HepG2 (cell line): ENCODE measurements around the gene C2orf49. TPM values are rescaled to one million over a fixed set of nuclear protein-coding genes. Genes with fewer than 3 reads are reported as not detected.

Source experiments
- ATAC-seq: fragments of 200-7000 bp; cut with Tn5 transposase; 3 replicates; pipeline ENCODE4 v1.9.1; 2020; ENCODE audit warnings: mild to moderate bottlenecking, moderate library complexity
- BruUV-seq: library from RNA; stranded (reverse); fragments of 400-500 nt; replicated peaks from 2 replicates; lab custom pipeline; 2021; lab: Mats Ljungman, UMichigan
- CTCF ChIA-PET: fragments of 300-600 bp; formaldehyde crosslinking; extraction: SDS; loops from one replicate; lab custom pipeline; 2021; ENCODE audit warnings: low total read pairs, inconsistent platforms, low intra/inter-chr PET ratio; lab: Yijun Ruan, JAX
- POLR2A ChIA-PET: fragments of 350-600 bp; sonication (Branson Sonifier 250); formaldehyde crosslinking; loops from one replicate; lab custom pipeline; 2020; ENCODE audit warnings: antibody characterized with exemption, inconsistent platforms; lab: Yijun Ruan, JAX
- DNase-seq: peaks from one replicate; pipeline ENCODE4 v3.0.0-alpha.2; 2015; ENCODE audit warnings: low spot score
- FAIRE-seq: peaks from 3 replicates; lab custom pipeline; 2011; peaks lifted over from hg19 to GRCh38; lab: Jason Lieb, UNC
- H2AFZ ChIP-seq: one replicate; pipeline ENCODE4 v1.6.1; 2011; ENCODE audit warnings: low read length, inconsistent platforms
- H3K27ac ChIP-seq: fragments of 300-600 bp; 3 replicates; pipeline ENCODE4 v1.8.0; 2011; ENCODE audit warnings: mixed run types, mild to moderate bottlenecking, mixed read lengths, low read length, inconsistent platforms; ENCODE audit not compliant: insufficient read depth; ENCODE audit errors: extremely low read length
- H3K27me3 ChIP-seq, 2 experiments: fragments of 200-600 bp in 1 of 2; 2 replicates in 1 of 2; 3 replicates in 1 of 2; pipeline versions ENCODE4 v1.6.0 to v1.8.0; 2011; ENCODE audit warnings: low read length in 2 of 2, mild to moderate bottlenecking in 2 of 2, moderate library complexity in 2 of 2, inconsistent platforms in 1 of 2; ENCODE audit not compliant: insufficient read depth in 2 of 2, control insufficient read depth in 1 of 2
- H3K36me3 ChIP-seq, 2 experiments: fragments of 200-600 bp in 1 of 2; replicated peaks in 1 of 2; 2 replicates in 1 of 2; 3 replicates in 1 of 2; pipeline versions ENCODE4 v1.5.1 to v1.8.0; 2011; ENCODE audit warnings: low read length in 2 of 2, inconsistent platforms in 1 of 2; ENCODE audit not compliant: insufficient read depth in 2 of 2, control insufficient read depth in 1 of 2
- H3K4me1 ChIP-seq: 2 replicates; pipeline ENCODE4 v1.5.1; 2012; ENCODE audit warnings: low read length, inconsistent platforms; ENCODE audit not compliant: insufficient read depth
- H3K4me2 ChIP-seq: 2 replicates; pipeline ENCODE4 v1.6.0; 2011; ENCODE audit warnings: low read depth, low read length, inconsistent platforms
- H3K4me3 ChIP-seq, 3 experiments: fragments of 200-600 bp in 1 of 3; sonication (generic), shearing (Covaris generic) in 1 of 3; replicated peaks in 1 of 3; 2 replicates each; pipeline ENCODE4 v1.5.1; 2011 to 2016; ENCODE audit warnings: low read length in 3 of 3, inconsistent platforms in 2 of 3, low read depth in 2 of 3, mild to moderate bottlenecking in 2 of 3, control low read depth in 1 of 3, mixed read lengths in 1 of 3; ENCODE audit not compliant: insufficient read depth in 1 of 3
- H3K79me2 ChIP-seq: one replicate; pipeline ENCODE4 v1.6.1; 2011; ENCODE audit warnings: low read length, inconsistent platforms; ENCODE audit not compliant: insufficient read depth
- H3K9ac ChIP-seq: 2 replicates; pipeline ENCODE4 v1.6.0; 2011; ENCODE audit warnings: mild to moderate bottlenecking, low read depth, low read length, inconsistent platforms; ENCODE audit not compliant: insufficient read depth
- H3K9me3 ChIP-seq: 2 replicates; pipeline ENCODE4 v1.5.1; 2012; ENCODE audit warnings: mild to moderate bottlenecking, low read length
- H4K20me1 ChIP-seq: 2 replicates; pipeline ENCODE4 v1.6.0; 2011; ENCODE audit warnings: inconsistent platforms, mild to moderate bottlenecking, low read length, moderate library complexity; ENCODE audit not compliant: insufficient read depth
- AGO2 ChIP-seq: fragments of 200-400 bp; formaldehyde crosslinking; optimal IDR thresholded peaks from 2 replicates; pipeline ENCODE3; 2017; ENCODE audit warnings: mild to moderate bottlenecking, low read depth, low read length, moderate library complexity
- ATRX ChIP-seq: sonication (generic); formaldehyde crosslinking; IDR thresholded peaks from 2 replicates; pipeline ENCODE4 v1.4.0; 2020; ENCODE audit warnings: missing genetic modification reagents, borderline replicate concordance
- HNRNPH1 ChIP-seq: fragments of 200-400 bp; formaldehyde crosslinking; optimal IDR thresholded peaks from 2 replicates; pipeline ENCODE3; 2017; ENCODE audit warnings: mild to moderate bottlenecking, low read depth, low read length
- KDM2A ChIP-seq: sonication (generic); formaldehyde crosslinking; IDR thresholded peaks from 2 replicates; pipeline ENCODE4 v1.4.0; 2020; ENCODE audit warnings: low read depth, missing genetic modification reagents, borderline replicate concordance
- LCORL ChIP-seq, 2 experiments: fragments of 450-650 bp in 1 of 2; sonication (generic) in 1 of 2; formaldehyde crosslinking in 1 of 2; IDR thresholded peaks; 2 replicates each; pipeline versions ENCODE4 v1.5.0 to v1.6.1; 2017 to 2020; ENCODE audit warnings: antibody characterized with exemption in 1 of 2, missing genetic modification reagents in 1 of 2
- NAIF1 ChIP-seq: sonication (generic); formaldehyde crosslinking; IDR thresholded peaks from 2 replicates; pipeline ENCODE4 v1.5.0; 2020; ENCODE audit warnings: mild to moderate bottlenecking, missing genetic modification reagents, borderline replicate concordance
- NFAT5 ChIP-seq: sonication (generic); formaldehyde crosslinking; IDR thresholded peaks from 2 replicates; pipeline ENCODE4 v1.4.0; 2020; ENCODE audit warnings: missing genetic modification reagents
- NFRKB ChIP-seq: fragments of 450-650 bp; IDR thresholded peaks from 2 replicates; pipeline ENCODE4 v1.6.1; 2017
- NR2F1 ChIP-seq, 2 experiments: fragments of 450-650 bp in 1 of 2; formaldehyde crosslinking in 1 of 2; IDR thresholded peaks; 2 replicates each; pipeline versions ENCODE4 v1.5.0 to v1.6.1; 2016 to 2020; ENCODE audit warnings: mild to moderate bottlenecking in 1 of 2, missing compliant biosample characterization in 1 of 2, missing genetic modification reagents in 1 of 2, moderate library complexity in 1 of 2
- PBX2 ChIP-seq: IDR thresholded peaks from 2 replicates; pipeline ENCODE4 v1.6.1; 2016; ENCODE audit warnings: control low read depth
- RXRA ChIP-seq: sonication (generic); formaldehyde crosslinking; IDR thresholded peaks from 2 replicates; pipeline ENCODE4 v1.5.1; 2020; ENCODE audit warnings: missing genetic modification reagents
- TRAFD1 ChIP-seq: sonication (generic); formaldehyde crosslinking; IDR thresholded peaks from 2 replicates; pipeline ENCODE4 v1.5.1; 2020; ENCODE audit warnings: missing genetic modification reagents, mild to moderate bottlenecking, borderline replicate concordance
- ZC3H4 ChIP-seq: sonication (generic); formaldehyde crosslinking; IDR thresholded peaks from 2 replicates; pipeline ENCODE4 v1.4.0; 2020; ENCODE audit warnings: missing genetic modification reagents, borderline replicate concordance
- ZNF274 ChIP-seq: sonication (generic); formaldehyde crosslinking; IDR thresholded peaks from 2 replicates; pipeline ENCODE4 v1.5.1; 2020; ENCODE audit warnings: mild to moderate bottlenecking, missing genetic modification reagents
- ZNF563 ChIP-seq: sonication (generic); formaldehyde crosslinking; IDR thresholded peaks from 2 replicates; pipeline ENCODE4 v1.8.0; 2022; ENCODE audit warnings: mild to moderate bottlenecking, moderate library complexity, missing genetic modification reagents
- ZZZ3 ChIP-seq: sonication (generic); formaldehyde crosslinking; IDR thresholded peaks from 2 replicates; pipeline ENCODE4 v1.4.0; 2020; ENCODE audit warnings: missing genetic modification reagents, mild to moderate bottlenecking, borderline replicate concordance
- WGBS: methylation state at CpG from one replicate; pipeline ENCODE4 v1.1.6; 2017; ENCODE audit warnings: low lambda C conversion rate; 5-methylcytosine and 5-hydroxymethylcytosine counted together
- in situ Hi-C: cut with HindIII; loops from 2 replicates; pipeline ENCODE4 v1.10.0; 2017; ENCODE audit warnings: low pct_unique_long_range_greater_than_20kb; ENCODE audit not compliant: extremely low pct_ligation_motif_present
- intact Hi-C: fragments of 100-400 bp; cut with micrococcal nuclease; formaldehyde crosslinking; loops from one replicate; pipeline ENCODE4 v1.10.0; 2022; ENCODE audit not compliant: unreplicated experiment
- polyA plus RNA-seq, 8 experiments: library from polyadenylated mRNA; depleted of rRNA in 3 of 8; stranded (reverse) in 7 of 8; unstranded in 1 of 8; fragments of >200 nt; fragmentation: Illumina TruSeq in 4 of 8; extraction: Trizol in 4 of 8; gene quantifications; 2 replicates each; pipeline versions ENCODE4 v1.2.1 to v1.2.3, GENCODE V29; 2011 to 2016; ENCODE audit warnings: low read depth in 4 of 8, missing spikeins in 1 of 8, mixed read lengths in 1 of 8; ENCODE audit not compliant: insufficient read depth in 1 of 8
- total RNA-seq, 5 experiments: library from RNA; depleted of rRNA; stranded (reverse); fragments of >200 nt; fragmentation: Illumina TruSeq; extraction: Trizol; gene quantifications; 2 replicates each; pipeline ENCODE4 v1.2.3, GENCODE V29; 2016; ENCODE audit warnings: low read depth in 1 of 5

C2orf49 gene
- total and polyA plus RNA-seq, 2 of the 13 experiments (the other 11 are each of a cell fraction or from before 2014, with no cell fraction given), result 24.7 to 28.8 TPM

- TF ChIP-seq PBX2 (no peak), ATRX (CRISPR knock-in tag) (no peak), KDM2A (no peak), NFAT5 (CRISPR knock-in tag) (no peak), LCORL (IDR thresholded peaks at IDR 0.05) (no peak), LCORL (CRISPR knock-in tag; IDR thresholded peaks at IDR 0.05) (no peak), NFRKB (no peak)
Observed at GRCh38 chr2:105317937-105318336, 19.4 kb upstream of the C2orf49 start (continued).

- no peak overlapping the region for H3K4me2 ChIP-seq
- intact Hi-C loops, result no loop called here
- no peak overlapping the region for H3K9ac ChIP-seq
- CTCF ChIA-PET, result no interaction called here
- 90% methylated on average over 7 of the region's 7 CpGs for WGBS
- H3K4me3 ChIP-seq, result no peak overlapping the region
- no peak overlapping the region for H2AFZ ChIP-seq
- ATAC-seq (no peak), FAIRE-seq (no peak), DNase-seq (no peak)
- in situ Hi-C loops, result no loop called here
- H3K36me3 ChIP-seq, result peaks cover 7 to 24% of the 10 kb centered on the region in 2 experiments
- H4K20me1 ChIP-seq, result peaks cover 6% of the 10 kb centered on the region; the same call in 1 of the 2 replicates
- peak overlapping the region; percentile 13 for H3K27ac ChIP-seq
- no peaks in the 10 kb centered on the region for H3K9me3 ChIP-seq
- no peaks in the 10 kb centered on the region for H3K27me3 ChIP-seq
- no TSS peak for BruUV-seq
- POLR2A ChIA-PET, result interaction anchor here (3.0 kb wide), 1 partner anchor 9 kb away, joined by 18 read pairs; the partner anchor contains the start of gene TGFBRAP1
- peaks cover 10% of the 10 kb centered on the region for H3K4me1 ChIP-seq
- peaks cover 88% of the 10 kb centered on the region for H3K79me2 ChIP-seq
- TF ChIP-seq NAIF1 (CRISPR knock-in tag) (no peak), ZZZ3 (no peak), AGO2 (no peak), HNRNPH1 (no peak), TRAFD1 (CRISPR knock-in tag) (no peak), ZNF274 (CRISPR knock-in tag) (no peak), RXRA (CRISPR knock-in tag) (no peak), ZNF563 (CRISPR knock-in tag) (no peak), ZC3H4 (CRISPR knock-in tag) (no peak), NR2F1 (CRISPR knock-in tag; IDR thresholded peaks at IDR 0.05) (no peak)
Observed at GRCh38 chr2:105320651-105321215, 16.6 kb upstream of the C2orf49 start.
